GM12875 (cell line): ENCODE results near the gene CMTM5.
"Not testable (repeated sequence)": the region's sequence is repeated elsewhere in the genome, so short reads cannot be mapped to it uniquely, and the experiment has no call there.

Source experiments
- H3K4me3 ChIP-seq: one replicate; pipeline ENCODE4 v1.5.1; 2011; ENCODE audit warnings: low read depth, low read length, control low read depth
- TF ChIP-seq, protein P1 (sequence below): IDR thresholded peaks from 2 replicates; pipeline ENCODE4 v1.5.1; 2011; ENCODE audit warnings: low read depth, mild to moderate bottlenecking, control low read depth, inconsistent platforms, low read length, moderate library complexity, borderline replicate concordance; ENCODE audit not compliant: insufficient read depth

CMTM5 gene

DNA sequence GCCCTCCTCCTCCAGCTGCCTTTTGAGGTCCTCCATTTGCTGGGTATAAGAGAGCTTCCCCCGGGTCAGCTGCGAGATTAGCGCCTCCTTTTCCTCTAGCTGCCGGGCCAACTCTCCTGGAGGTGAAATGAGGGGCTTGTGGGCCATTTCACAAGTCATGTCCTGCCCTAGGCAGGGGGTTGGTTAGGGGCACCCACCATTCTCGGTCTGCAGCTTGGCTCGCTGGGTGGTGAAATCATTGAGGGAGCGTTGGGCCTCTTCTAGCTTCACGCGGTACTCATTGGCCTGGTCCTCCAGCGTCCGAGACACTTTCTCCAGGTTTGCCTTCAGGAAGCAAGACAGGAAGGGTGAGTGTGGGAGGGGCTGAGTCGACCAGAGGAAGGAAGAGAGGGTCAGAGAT lies 12.6 kb downstream of the CMTM5 start:
- H3K4me3 ChIP-seq, result no peak overlapping the region
- TF ChIP-seq, protein P1, sequence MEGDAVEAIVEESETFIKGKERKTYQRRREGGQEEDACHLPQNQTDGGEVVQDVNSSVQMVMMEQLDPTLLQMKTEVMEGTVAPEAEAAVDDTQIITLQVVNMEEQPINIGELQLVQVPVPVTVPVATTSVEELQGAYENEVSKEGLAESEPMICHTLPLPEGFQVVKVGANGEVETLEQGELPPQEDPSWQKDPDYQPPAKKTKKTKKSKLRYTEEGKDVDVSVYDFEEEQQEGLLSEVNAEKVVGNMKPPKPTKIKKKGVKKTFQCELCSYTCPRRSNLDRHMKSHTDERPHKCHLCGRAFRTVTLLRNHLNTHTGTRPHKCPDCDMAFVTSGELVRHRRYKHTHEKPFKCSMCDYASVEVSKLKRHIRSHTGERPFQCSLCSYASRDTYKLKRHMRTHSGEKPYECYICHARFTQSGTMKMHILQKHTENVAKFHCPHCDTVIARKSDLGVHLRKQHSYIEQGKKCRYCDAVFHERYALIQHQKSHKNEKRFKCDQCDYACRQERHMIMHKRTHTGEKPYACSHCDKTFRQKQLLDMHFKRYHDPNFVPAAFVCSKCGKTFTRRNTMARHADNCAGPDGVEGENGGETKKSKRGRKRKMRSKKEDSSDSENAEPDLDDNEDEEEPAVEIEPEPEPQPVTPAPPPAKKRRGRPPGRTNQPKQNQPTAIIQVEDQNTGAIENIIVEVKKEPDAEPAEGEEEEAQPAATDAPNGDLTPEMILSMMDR, result no peak

DNA sequence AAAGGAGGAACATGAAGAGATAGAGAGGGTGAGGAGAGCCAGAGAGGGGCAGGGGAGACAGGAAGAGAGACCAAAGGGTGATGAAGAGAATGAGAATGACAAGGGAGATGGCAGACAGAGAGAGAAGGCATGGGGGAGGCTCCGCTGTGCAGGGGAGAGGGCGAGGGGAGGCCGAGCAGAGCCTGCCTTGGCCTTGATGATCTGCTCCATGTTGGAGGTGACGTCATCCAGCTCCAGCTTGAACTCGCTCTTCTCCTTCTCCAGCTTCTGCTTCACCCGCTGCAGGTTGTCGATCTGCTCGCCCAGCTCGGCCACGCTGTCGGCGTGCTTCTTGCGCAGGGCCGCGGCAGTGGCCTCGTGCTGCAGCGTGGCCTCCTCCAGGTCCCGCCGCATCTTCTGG lies 13.0 kb downstream of the CMTM5 start:
- not testable (repeated sequence) for H3K4me3 ChIP-seq

DNA sequence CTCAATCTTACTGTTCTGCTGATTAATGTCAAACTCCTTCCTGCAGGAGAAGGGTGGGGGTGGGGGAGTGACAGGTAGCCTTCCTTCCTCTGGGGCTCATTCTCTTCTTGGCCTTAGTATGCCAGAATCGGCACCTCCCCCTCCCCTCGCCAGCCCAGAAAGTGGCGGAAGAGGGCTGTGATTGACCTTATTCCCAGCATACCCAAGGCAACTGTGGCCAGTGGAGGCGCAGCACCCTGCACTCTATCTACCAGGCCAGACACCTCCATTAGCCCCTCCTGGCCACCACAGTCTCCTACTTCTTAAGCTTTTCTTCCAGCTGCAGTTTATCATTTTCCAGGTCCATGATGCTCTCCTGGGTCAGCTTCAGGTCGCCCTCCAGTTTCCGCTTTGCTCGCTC lies 15.8 kb downstream of the CMTM5 start:
- TF ChIP-seq, protein P1, result no peak

DNA sequence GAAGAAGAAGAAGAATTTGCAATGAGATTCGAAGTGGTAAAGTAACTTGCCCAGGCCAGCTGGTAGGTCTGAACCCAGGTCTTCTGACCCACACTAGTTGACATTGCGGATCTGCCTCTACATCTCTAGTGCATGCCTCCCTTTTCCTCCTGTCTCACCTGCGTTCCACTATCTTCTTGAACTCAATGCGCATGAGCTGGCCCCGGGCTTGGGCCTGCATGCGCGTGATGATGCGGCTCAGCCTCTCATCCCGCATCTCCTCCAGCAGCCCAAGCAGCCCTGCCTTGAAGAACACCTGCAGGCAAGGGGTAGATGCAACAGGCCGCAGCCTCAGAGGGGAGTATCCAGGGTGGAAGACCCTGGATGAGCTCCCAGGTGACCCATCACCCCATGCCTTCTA lies 19.3 kb downstream of the CMTM5 start:
- TF ChIP-seq, protein P1, result no peak
- no peak overlapping the region for H3K4me3 ChIP-seq

More for the DNA sequence above, 15.8 kb downstream of the CMTM5 start:
- H3K4me3 ChIP-seq, result no peak overlapping the region

DNA sequence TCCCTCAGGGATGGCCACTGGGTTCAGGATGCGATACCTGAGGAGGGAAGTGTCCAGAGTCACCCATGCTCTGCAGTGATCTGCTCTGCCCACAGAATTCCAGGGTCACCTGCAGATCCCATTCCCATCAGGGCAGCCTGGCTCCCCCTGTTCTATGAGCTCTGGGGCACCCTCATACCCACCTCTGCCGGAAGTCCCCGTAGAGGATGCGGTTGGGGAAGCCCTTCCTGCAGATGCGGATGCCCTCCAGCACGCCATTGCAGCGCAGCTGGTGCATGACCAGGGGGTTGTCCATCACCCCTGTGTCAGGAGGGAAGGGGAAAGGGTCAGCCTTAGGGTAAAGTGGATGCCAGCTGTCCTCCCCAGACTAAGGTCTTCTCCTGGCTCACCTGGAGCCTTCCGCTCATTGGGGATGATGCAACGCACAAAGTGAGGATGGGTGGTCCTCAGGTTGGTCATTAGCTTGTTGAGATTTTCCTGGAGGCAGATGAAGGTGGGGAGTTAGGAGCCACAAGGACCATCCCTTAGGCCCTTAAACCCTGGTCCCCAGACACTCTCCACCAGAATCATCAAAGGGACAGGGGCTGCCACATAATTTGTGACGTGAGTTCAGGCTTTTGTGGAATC lies 20.0 kb downstream of the CMTM5 start:
- no peak overlapping the region for H3K4me3 ChIP-seq
- TF ChIP-seq, protein P1, result no peak

DNA sequence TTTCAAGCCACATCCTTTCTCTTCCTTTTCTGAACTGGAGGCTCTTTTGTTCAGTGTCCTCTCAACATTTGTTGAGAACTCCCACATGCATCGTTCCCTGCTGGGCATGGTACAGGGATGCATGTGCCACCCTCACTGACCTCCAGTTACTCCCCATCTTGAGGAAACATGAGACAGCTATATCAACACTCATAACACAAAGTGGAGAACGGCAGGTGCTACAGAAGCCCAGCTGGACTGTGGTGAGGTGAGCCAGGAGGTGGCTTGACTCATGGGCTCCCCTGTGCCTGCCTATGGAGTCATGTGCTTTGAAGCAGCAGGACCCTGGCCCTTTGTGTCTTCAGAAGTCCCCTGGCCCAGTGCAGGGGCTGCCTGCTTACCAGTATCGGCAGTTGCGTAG lies 21.5 kb downstream of the CMTM5 start:
- TF ChIP-seq, protein P1, result no peak
- H3K4me3 ChIP-seq, result no peak overlapping the region

DNA sequence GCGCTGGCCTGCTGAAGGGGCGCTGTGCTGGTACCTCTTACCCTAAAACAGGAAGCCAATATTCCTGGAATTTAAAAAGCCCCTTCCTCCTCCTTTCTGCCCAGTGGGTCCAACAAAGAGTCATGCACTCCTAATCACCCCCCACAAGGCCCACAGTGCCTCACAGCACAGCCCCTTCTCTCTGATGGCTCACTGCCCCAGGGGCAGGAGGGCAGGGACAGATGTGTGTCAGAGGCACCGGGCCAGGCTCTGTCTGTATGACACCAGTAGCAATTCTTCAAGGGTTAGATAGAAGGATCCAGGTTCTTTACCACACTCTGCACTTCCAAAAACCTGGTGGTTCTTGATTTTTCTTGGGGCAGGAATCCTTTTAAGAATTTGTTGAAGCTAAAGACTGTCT lies 22.3 kb downstream of the CMTM5 start:
- TF ChIP-seq, protein P1, result no peak
- no peak overlapping the region for H3K4me3 ChIP-seq

DNA sequence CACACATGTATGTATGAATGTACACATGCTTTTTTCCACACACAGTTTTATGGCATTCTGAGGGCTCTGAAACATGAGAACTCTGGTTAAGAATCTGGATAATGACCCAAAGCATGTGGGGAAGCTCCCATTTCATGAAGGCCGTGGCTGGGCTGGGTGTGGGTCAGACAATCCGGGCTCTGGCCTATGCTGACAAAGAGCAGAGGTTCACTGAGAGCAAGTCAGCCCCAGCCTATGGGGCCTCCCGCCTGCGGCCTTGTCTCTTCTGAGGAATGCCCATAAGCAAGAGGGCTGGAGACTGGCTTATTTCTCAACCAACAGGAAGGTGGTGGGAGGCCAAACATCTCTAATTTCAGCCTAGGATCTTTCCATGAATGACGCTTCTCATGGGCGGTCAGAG lies 22.7 kb downstream of the CMTM5 start:
- TF ChIP-seq, protein P1, result no peak
- H3K4me3 ChIP-seq, result no peak overlapping the region

DNA sequence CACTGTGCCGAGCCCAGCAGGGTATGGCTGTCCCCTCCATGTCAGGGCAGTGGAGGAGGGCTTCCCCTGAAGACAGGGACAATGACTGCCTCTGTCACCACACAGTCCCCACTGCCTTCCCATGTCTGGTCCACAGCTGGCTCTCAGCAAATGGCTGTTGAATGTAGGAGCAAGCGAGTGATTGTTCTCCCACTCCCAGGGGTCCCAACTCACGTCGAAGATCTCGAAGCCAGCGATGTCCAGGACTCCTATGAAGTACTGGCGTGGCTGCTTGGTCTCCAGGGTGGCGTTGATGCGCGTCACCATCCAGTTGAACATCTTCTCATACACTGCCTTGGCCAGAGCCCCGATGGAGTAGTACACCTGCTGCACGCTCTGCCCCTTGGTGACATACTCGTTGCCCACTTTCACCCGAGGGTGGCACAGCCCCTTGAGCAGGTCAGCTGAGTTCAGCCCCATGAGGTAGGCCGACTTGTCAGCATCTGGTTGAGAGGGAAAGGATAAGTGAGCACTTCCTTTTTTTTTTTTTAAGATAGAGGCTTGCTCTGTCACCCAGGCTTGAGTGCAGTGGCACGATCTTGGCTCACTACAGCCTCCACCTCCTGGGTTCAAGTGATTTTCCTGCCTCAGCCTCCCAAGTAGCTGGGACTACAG lies 23.8 kb downstream of the CMTM5 start:
- not testable (repeated sequence) for H3K4me3 ChIP-seq
